Activated CD8-positive, alpha-beta memory T cell treated with anti-CD3 and anti-CD28 coated beads for 24 hours (primary cell): ENCODE measurements around the gene HACD2.
"Not testable (repeated sequence)": the region's sequence is repeated elsewhere in the genome, so short reads cannot be mapped to it uniquely, and the experiment has no call there.

ENCODE experiments used
- DNase-seq: peaks from one replicate; pipeline ENCODE4 v3.0.0-alpha.2; 2020

The HACD2 gene

GRCh38 chr3:123611082-123611481 lies 26.2 kb upstream of the HACD2 start:
- no peak for DNase-seq

GRCh38 chr3:123610331-123610730 lies 25.5 kb upstream of the HACD2 start:
- DNase-seq: no peak

GRCh38 chr3:123609063-123609462 lies 24.2 kb upstream of the HACD2 start:
- no peak for DNase-seq

- DNase-seq: no peak
These were observed 23.5 kb upstream of the HACD2 start for GRCh38 chr3:123608263-123608937.

- no peak for DNase-seq
These were observed 21.7 kb upstream of the HACD2 start for GRCh38 chr3:123606527-123606926.

GRCh38 chr3:123605789-123606234 lies 21.0 kb upstream of the HACD2 start:
- no peak for DNase-seq

- DNase-seq: not testable (repeated sequence)
These were observed 18.3 kb upstream of the HACD2 start for GRCh38 chr3:123603153-123603552.

GRCh38 chr3:123602325-123602724 lies 17.5 kb upstream of the HACD2 start:
- DNase-seq: no peak

- not testable (repeated sequence) for DNase-seq
These were observed 16.0 kb upstream of the HACD2 start for GRCh38 chr3:123600863-123601262.

GRCh38 chr3:123597561-123597960 lies 12.7 kb upstream of the HACD2 start:
- no peak for DNase-seq

- no peak for DNase-seq
These were observed 10.7 kb upstream of the HACD2 start for GRCh38 chr3:123595396-123596180.

- DNase-seq: no peak
These were observed 8.5 kb upstream of the HACD2 start for GRCh38 chr3:123593381-123593780.

- no peak for DNase-seq
These were observed 6.0 kb upstream of the HACD2 start for GRCh38 chr3:123590685-123591450.

- no peak for DNase-seq
These were observed 2.5 kb upstream of the HACD2 start for GRCh38 chr3:123587401-123587800.

GRCh38 chr3:123586968-123587367 lies 2.1 kb upstream of the HACD2 start:
- DNase-seq: no peak

- DNase-seq: peak; percentile 77
These were observed 1.3 kb upstream of the HACD2 start for GRCh38 chr3:123586131-123586530.

- DNase-seq: no peak
These were observed 417 bp downstream of the HACD2 start for GRCh38 chr3:123584284-123584987.

- DNase-seq: no peak
These were observed 1.3 kb downstream of the HACD2 start for GRCh38 chr3:123583561-123583960.

- no peak for DNase-seq
These were observed 2.5 kb downstream of the HACD2 start for GRCh38 chr3:123582315-123582714.

GRCh38 chr3:123576122-123576521 lies 8.7 kb downstream of the HACD2 start:
- DNase-seq: no peak

GRCh38 chr3:123571973-123572365 lies 12.9 kb downstream of the HACD2 start:
- no peak for DNase-seq

- no peak for DNase-seq
These were observed 13.4 kb downstream of the HACD2 start for GRCh38 chr3:123571264-123571972.
